H9 (cell line): ENCODE measurements around the gene RAPSN. TPM values are rescaled to one million over a fixed set of nuclear protein-coding genes. Genes with fewer than 3 reads are reported as not detected.
A peak's percentile ranks its signal among the peaks of the same experiment; 100 is the strongest.

ENCODE experiments used
- DNase-seq: peaks from one replicate; pipeline ENCODE4 v3.0.0-alpha.2; 2017
- H2AFZ ChIP-seq: one replicate; pipeline ENCODE4 v1.6.1; 2013; ENCODE audit warnings: mild to moderate bottlenecking, low read length, control low read depth, moderate library complexity
- H2AK5ac ChIP-seq: 2 replicates; pipeline ENCODE4 v1.6.1; 2013; ENCODE audit warnings: low read length, control low read depth, mixed read lengths; ENCODE audit not compliant: insufficient read length
- H2BK120ac ChIP-seq: one replicate; pipeline ENCODE4 v1.6.1; 2013; ENCODE audit warnings: low read depth, mild to moderate bottlenecking, low read length, control low read depth, inconsistent platforms; ENCODE audit not compliant: poor library complexity, severe bottlenecking
- H2BK12ac ChIP-seq: 2 replicates; pipeline ENCODE4 v1.6.1; 2013; ENCODE audit warnings: low read length, control low read depth, mixed read lengths, low read depth; ENCODE audit not compliant: insufficient read length
- H2BK15ac ChIP-seq: 2 replicates; pipeline ENCODE4 v1.6.1; 2013; ENCODE audit warnings: low read depth, low read length, control low read depth
- H2BK20ac ChIP-seq: one replicate; pipeline ENCODE4 v1.6.1; 2013; ENCODE audit warnings: low read depth, mild to moderate bottlenecking, low read length, control low read depth, inconsistent platforms; ENCODE audit not compliant: poor library complexity, severe bottlenecking
- H2BK5ac ChIP-seq: 2 replicates; pipeline ENCODE4 v1.6.1; 2013; ENCODE audit warnings: low read length, control low read depth, mixed read lengths; ENCODE audit not compliant: insufficient read length
- H3K14ac ChIP-seq: 2 replicates; pipeline ENCODE4 v1.6.1; 2013; ENCODE audit warnings: low read length, control low read depth; ENCODE audit not compliant: insufficient read depth
- H3K18ac ChIP-seq: 2 replicates; pipeline ENCODE4 v1.6.1; 2013; ENCODE audit warnings: low read depth, mild to moderate bottlenecking, mixed read lengths, low read length, control low read depth; ENCODE audit not compliant: insufficient read length
- H3K23ac ChIP-seq: 2 replicates; pipeline ENCODE4 v1.6.1; 2013; ENCODE audit warnings: low read length, control low read depth, mixed read lengths, low read depth; ENCODE audit not compliant: insufficient read length
- H3K23me2 ChIP-seq: 2 replicates; pipeline ENCODE4 v1.6.1; 2013; ENCODE audit warnings: low read depth, mild to moderate bottlenecking, mixed read lengths, low read length, control low read depth; ENCODE audit not compliant: insufficient read length, poor library complexity, severe bottlenecking
- H3K27ac ChIP-seq: 2 replicates; pipeline ENCODE4 v1.5.1; 2013; ENCODE audit warnings: low read length, control low read depth, mixed read lengths, low read depth; ENCODE audit not compliant: insufficient read length
- H3K27me3 ChIP-seq: 2 replicates; pipeline ENCODE4 v1.6.1; 2013; ENCODE audit warnings: low read length, control low read depth, inconsistent platforms; ENCODE audit not compliant: insufficient read depth
- H3K4ac ChIP-seq: 2 replicates; pipeline ENCODE4 v1.6.1; 2013; ENCODE audit warnings: low read depth, mild to moderate bottlenecking, control low read depth, inconsistent platforms, low read length, moderate library complexity
- H3K4me1 ChIP-seq: 2 replicates; pipeline ENCODE4 v1.6.1; 2013; ENCODE audit warnings: low read length, control low read depth, inconsistent platforms; ENCODE audit not compliant: insufficient read depth
- H3K4me2 ChIP-seq: 2 replicates; pipeline ENCODE4 v1.6.1; 2013; ENCODE audit warnings: low read length, control low read depth, mixed read lengths; ENCODE audit not compliant: insufficient read length, insufficient read depth
- H3K56ac ChIP-seq: 2 replicates; pipeline ENCODE4 v1.6.1; 2013; ENCODE audit warnings: low read depth, mild to moderate bottlenecking, mixed read lengths, low read length, control low read depth; ENCODE audit not compliant: insufficient read length
- H3K79me1 ChIP-seq: 2 replicates; pipeline ENCODE4 v1.6.1; 2013; ENCODE audit warnings: low read depth, mild to moderate bottlenecking, moderate library complexity, low read length, control low read depth, inconsistent platforms; ENCODE audit not compliant: insufficient read depth, poor library complexity, severe bottlenecking
- H3K79me2 ChIP-seq: 2 replicates; pipeline ENCODE4 v1.6.1; 2013; ENCODE audit warnings: low read length, control low read depth, inconsistent platforms; ENCODE audit not compliant: insufficient read depth
- H3K9ac ChIP-seq: 2 replicates; pipeline ENCODE4 v1.6.1; 2013; ENCODE audit warnings: low read length, control low read depth, mixed read lengths; ENCODE audit not compliant: insufficient read length; ENCODE audit errors: extremely low read depth
- H3K9me3 ChIP-seq: one replicate; pipeline ENCODE4 v1.6.1; 2013; ENCODE audit warnings: low read depth, low read length, inconsistent platforms; ENCODE audit not compliant: control insufficient read depth
- H3T11ph ChIP-seq: one replicate; pipeline ENCODE4 v1.6.1; 2013; ENCODE audit warnings: mild to moderate bottlenecking, low read length, control low read depth, inconsistent platforms
- H4K20me1 ChIP-seq: one replicate; pipeline ENCODE4 v1.6.1; 2013; ENCODE audit not compliant: control insufficient read depth, insufficient read length, insufficient read depth
- H4K5ac ChIP-seq: 2 replicates; pipeline ENCODE4 v1.6.1; 2013; ENCODE audit warnings: low read depth, mild to moderate bottlenecking, mixed read lengths, low read length, control low read depth; ENCODE audit not compliant: insufficient read length
- H4K8ac ChIP-seq: replicated peaks from 2 replicates; pipeline ENCODE4 v1.6.1; 2013; ENCODE audit warnings: low read length, control low read depth, mixed read lengths, low read depth; ENCODE audit not compliant: insufficient read length
- H4K91ac ChIP-seq: 2 replicates; pipeline ENCODE4 v1.6.1; 2013; ENCODE audit warnings: low read depth, mild to moderate bottlenecking, moderate library complexity, mixed read lengths, low read length, control low read depth; ENCODE audit not compliant: insufficient read length
- H3K27ac Mint-ChIP-seq, 3 experiments: 2 replicates in 2 of 3; 3 replicates in 1 of 3; pipeline ENCODE4 v1.8.0; 2020 to 2021; ENCODE audit warnings: mixed read lengths in 3 of 3, mild to moderate bottlenecking in 1 of 3, moderate library complexity in 1 of 3
- H3K27me3 Mint-ChIP-seq: 2 replicates; pipeline ENCODE4 v1.8.0; 2021; ENCODE audit warnings: low read depth, mild to moderate bottlenecking, moderate library complexity, mixed read lengths
- H3K36me3 Mint-ChIP-seq, 3 experiments: 2 replicates in 2 of 3; 3 replicates in 1 of 3; pipeline ENCODE4 v1.8.0; 2020 to 2021; ENCODE audit warnings: low read depth in 3 of 3, mixed read lengths in 3 of 3; ENCODE audit not compliant: insufficient read depth in 1 of 3
- H3K4me1 Mint-ChIP-seq, 2 experiments: 2 replicates each; pipeline ENCODE4 v1.8.0; 2020; ENCODE audit warnings: mixed read lengths in 2 of 2
- H3K4me3 Mint-ChIP-seq, 2 experiments: 2 replicates in 1 of 2; 3 replicates in 1 of 2; pipeline ENCODE4 v1.8.0; 2020 to 2021; ENCODE audit warnings: mild to moderate bottlenecking in 2 of 2, mixed read lengths in 2 of 2, moderate library complexity in 1 of 2
- H3K9me3 Mint-ChIP-seq, 2 experiments: 2 replicates in 1 of 2; 3 replicates in 1 of 2; pipeline ENCODE4 v1.8.0; 2020; ENCODE audit warnings: mild to moderate bottlenecking in 2 of 2, mixed read lengths in 2 of 2, moderate library complexity in 1 of 2
- CTCF ChIP-seq: fragments of 200-600 bp; sonication (generic); conservative IDR thresholded peaks from 3 replicates; pipeline ENCODE4 v1.8.0; 2021; ENCODE audit warnings: antibody characterized with exemption, mild to moderate bottlenecking
- WGBS: extraction: QIAGEN DNeasy Blood & Tissue Kit; methylation state at CpG from one replicate; pipeline ENCODE4 v1.1.7; 2013; ENCODE audit warnings: missing lambda C conversion rate, low lambda C conversion rate, mixed read lengths; ENCODE audit not compliant: insufficient read length; ENCODE audit errors: extremely low coverage; 5-methylcytosine and 5-hydroxymethylcytosine counted together
- total RNA-seq: library from RNA; stranded (reverse); gene quantifications from 2 replicates; pipeline ENCODE4 v1.2.1, GENCODE V29; 2021

The RAPSN gene
- total RNA-seq, 1 experiment from 2014 or later: 0.48 TPM

- H2AFZ ChIP-seq: no peak overlapping the region
- H2BK15ac ChIP-seq: no peak overlapping the region
- H3T11ph ChIP-seq: no peak overlapping the region
- no peak overlapping the region for H2BK20ac ChIP-seq
- no peak overlapping the region for H2BK12ac ChIP-seq
- H3K14ac ChIP-seq: no peak overlapping the region
- H3K27ac ChIP-seq: no peak overlapping the region
- no peak overlapping the region for H3K18ac ChIP-seq
- no peak overlapping the region for H2BK5ac ChIP-seq
- no peaks in the 10 kb centered on the region for H4K20me1 ChIP-seq
- no peak overlapping the region for H4K8ac ChIP-seq
- H2AK5ac ChIP-seq: no peak overlapping the region
- no peak overlapping the region for H3K9ac ChIP-seq
- H3K79me2 ChIP-seq: no peaks in the 10 kb centered on the region
- no peak for TF ChIP-seq CTCF
- no peak overlapping the region for H4K91ac ChIP-seq
- H2BK120ac ChIP-seq: no peak overlapping the region
- no peak overlapping the region for H3K23ac ChIP-seq
- Mint-ChIP-seq H3K36me3 (no peaks in the 10 kb centered on the region), H3K9me3 (no peaks in the 10 kb centered on the region; a peak in 1 of 5 replicates), H3K27ac (peak overlapping the region in 1 of 3 experiments; percentile 55; a peak in 2 of 7 replicates), H3K4me3 (no peak overlapping the region), H3K27me3 (no peaks in the 10 kb centered on the region; the same call in 1 of the 2 replicates), H3K4me1 (peaks cover 6 to 9% of the 10 kb centered on the region in 2 experiments)
- H3K4me2 ChIP-seq: no peak overlapping the region
- DNase-seq: peak; percentile 25
- H3K79me1 ChIP-seq: no peaks in the 10 kb centered on the region
- no CpG with 5 or more reads among the region's 20 CpGs for WGBS
- H3K4me1 ChIP-seq: no peaks in the 10 kb centered on the region
- no peak overlapping the region for H3K56ac ChIP-seq
- H3K9me3 ChIP-seq: no peaks in the 10 kb centered on the region
- H3K23me2 ChIP-seq: no peaks in the 10 kb centered on the region
- H4K5ac ChIP-seq: no peak overlapping the region
- no peak overlapping the region for H3K4ac ChIP-seq
- H3K27me3 ChIP-seq: no peaks in the 10 kb centered on the region
Measured at GRCh38 chr11:47393163-47394049, 55.5 kb downstream of the RAPSN start.
